ENCODE results near the gene STAMBP. TPM values are rescaled to one million over a fixed set of nuclear protein-coding genes. Genes with fewer than 3 reads are reported as not detected.

STAMBP gene
- total and polyA plus RNA-seq, 2 of the 13 experiments (the other 11 are each of a cell fraction or from before 2014, with no cell fraction given) = 49.6 to 53.2 TPM

GRCh38 chr2:73896362-73897239, 67.8 kb downstream of the STAMBP start:
- peaks cover 16% of the 10 kb centered on the region for H3K4me1 ChIP-seq (ENCODE audit: insufficient read depth, low read length)
- H3K79me2 ChIP-seq (ENCODE audit: insufficient read depth, low read length) = no peaks in the 10 kb centered on the region
- DNase-seq (ENCODE audit: low spot score) (no peak), FAIRE-seq (no peak), ATAC-seq (no peak; the same call in 2 of the 3 replicates)
- no peaks in the 10 kb centered on the region for H4K20me1 ChIP-seq (ENCODE audit: insufficient read depth, low read length)
- H3K9ac ChIP-seq (ENCODE audit: insufficient read depth, low read depth, low read length) = no peak overlapping the region
- ChIA-PET CTCF (ENCODE audit: low intra/inter-chr PET ratio, low total read pairs) (interaction anchor here (0.6 kb wide), 1 partner anchor 18 kb away, joined by 3 read pairs; no protein-coding TSS in a partner anchor), POLR2A (no interaction called here)
- H3K4me2 ChIP-seq (ENCODE audit: low read depth, low read length) = peak overlapping the region; percentile 36
- no peaks in the 10 kb centered on the region for H3K9me3 ChIP-seq (ENCODE audit: low read length)
- BruUV-seq (replicated peaks) = no TSS peak
- intact Hi-C loops (cut with micrococcal nuclease; ENCODE audit: unreplicated experiment) (no loop called here), in situ Hi-C loops (cut with HindIII; ENCODE audit: extremely low pct_ligation_motif_present, low pct_unique_long_range_greater_than_20kb) (no loop called here)
- H3K27ac ChIP-seq (ENCODE audit: extremely low read length, insufficient read depth, low read length) = no peak overlapping the region
- H2AFZ ChIP-seq (ENCODE audit: low read length) = peak overlapping the region; percentile 9
- 24% methylated on average over 13 of the region's 15 CpGs for WGBS (ENCODE audit: low lambda C conversion rate)
- no peak overlapping the region; a peak in 1 of 6 replicates for H3K4me3 ChIP-seq (replicated peaks in 1 of 3; ENCODE audit: insufficient read depth in 1 of 3, low read depth in 2 of 3, low read length in 3 of 3)
- H3K27me3 ChIP-seq (ENCODE audit: control insufficient read depth in 1 of 2, insufficient read depth in 2 of 2, low read length in 2 of 2) = peaks cover 6 to 68% of the 10 kb centered on the region in 2 experiments; a peak in 4 of 5 replicates
- TF ChIP-seq CTCF (CRISPR knock-in tag; IDR thresholded peaks at IDR 0.05) (no peak), SIN3A (IDR thresholded peaks at IDR 0.05; ENCODE audit: borderline replicate concordance, low read depth, low read length) (no peak), ZNF276 (CRISPR knock-in tag; IDR thresholded peaks at IDR 0.05; ENCODE audit: low read depth) (no peak), DNMT3B (CRISPR knock-in tag; conservative IDR thresholded peaks at IDR 0.05) (no peak), ZNF383 (CRISPR knock-in tag; IDR thresholded peaks at IDR 0.05; ENCODE audit: borderline replicate concordance) (no peak), KLF13 (CRISPR knock-in tag; IDR thresholded peaks at IDR 0.05) (no peak), ZNF619 (CRISPR knock-in tag; IDR thresholded peaks at IDR 0.05) (no peak), JARID2 (CRISPR knock-in tag; IDR thresholded peaks at IDR 0.05; ENCODE audit: insufficient replicate concordance) (no peak), SNRNP70 (IDR thresholded peaks at IDR 0.05; ENCODE audit: low read depth, low read length) (no peak)
- H3K36me3 ChIP-seq (replicated peaks in 1 of 2; ENCODE audit: control insufficient read depth in 1 of 2, insufficient read depth in 2 of 2, low read length in 2 of 2) = no peaks in the 10 kb centered on the region
